Mesenteric fat pad (tissue), 1 donor: Measurements from ENCODE around the gene EFNA1. TPM values are rescaled to one million over a fixed set of nuclear protein-coding genes. Genes with fewer than 3 reads are reported as not detected.

Experiments
- DNase-seq: peaks from one replicate; pipeline ENCODE4 v3.0.0-alpha.2; 2020; ENCODE audit warnings: low spot score
- long read RNA-seq: library from polyadenylated mRNA; unstranded; transcript quantifications from one replicate; pipeline ENCODE4 v2.0.0, GENCODE V29; 2020
- total RNA-seq: library from RNA; stranded (reverse); fragmentation: NEBNext Ultra II Directional; extraction: Animal tissue kit (Norgen Biotek cat#: 25700); gene quantifications from one replicate; pipeline ENCODE4 v1.2.1, GENCODE V29; 2021
- donor health status: DM: yes; HTN: yes; CAD: no.

Gene EFNA1, protein sequence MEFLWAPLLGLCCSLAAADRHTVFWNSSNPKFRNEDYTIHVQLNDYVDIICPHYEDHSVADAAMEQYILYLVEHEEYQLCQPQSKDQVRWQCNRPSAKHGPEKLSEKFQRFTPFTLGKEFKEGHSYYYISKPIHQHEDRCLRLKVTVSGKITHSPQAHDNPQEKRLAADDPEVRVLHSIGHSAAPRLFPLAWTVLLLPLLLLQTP
- 17.8 TPM for total RNA-seq
- long read RNA-seq, transcript EFNA1-201 (4 exons, 1,444 nt): minor isoform, 23 of 169 reads
- long read RNA-seq, transcript EFNA1-202 (5 exons, 1,926 nt): major isoform, 130 of 169 reads
- long read RNA-seq, partial matches to known transcripts: 7 of 169 reads
- long read RNA-seq, other reads (novel, unspliced or antisense): 6 of 169 reads

GRCh38 chr1:155127105-155127966, at the start of gene EFNA1:
EFNA1 (plus strand) TSS chr1:155127876; CDS start chr1:155127978, 102 bp downstream.
- no peak for DNase-seq

GRCh38 chr1:155078469-155079209, 49.0 kb upstream of the EFNA1 start, which contains the start of gene EFNA3:
EFNA3 (plus strand) TSS chr1:155078837; CDS start chr1:155078942, 105 bp downstream.
- DNase-seq: no peak

DNA sequence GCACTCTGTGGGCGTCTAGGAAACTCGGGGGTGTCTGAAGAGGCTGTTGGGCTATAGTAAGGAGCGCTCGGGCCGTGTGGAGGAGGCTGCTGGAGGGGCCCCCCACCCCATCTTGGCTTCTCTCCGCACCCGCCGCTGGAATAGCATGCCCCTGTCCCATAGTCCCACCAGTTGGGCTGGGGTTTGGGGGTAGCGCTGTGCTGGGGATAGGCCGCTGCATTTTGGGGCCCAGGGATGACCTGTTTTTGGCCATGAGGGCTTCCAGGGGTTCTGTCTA, 48.5 kb upstream of the EFNA1 start:
- DNase-seq: no peak

DNA sequence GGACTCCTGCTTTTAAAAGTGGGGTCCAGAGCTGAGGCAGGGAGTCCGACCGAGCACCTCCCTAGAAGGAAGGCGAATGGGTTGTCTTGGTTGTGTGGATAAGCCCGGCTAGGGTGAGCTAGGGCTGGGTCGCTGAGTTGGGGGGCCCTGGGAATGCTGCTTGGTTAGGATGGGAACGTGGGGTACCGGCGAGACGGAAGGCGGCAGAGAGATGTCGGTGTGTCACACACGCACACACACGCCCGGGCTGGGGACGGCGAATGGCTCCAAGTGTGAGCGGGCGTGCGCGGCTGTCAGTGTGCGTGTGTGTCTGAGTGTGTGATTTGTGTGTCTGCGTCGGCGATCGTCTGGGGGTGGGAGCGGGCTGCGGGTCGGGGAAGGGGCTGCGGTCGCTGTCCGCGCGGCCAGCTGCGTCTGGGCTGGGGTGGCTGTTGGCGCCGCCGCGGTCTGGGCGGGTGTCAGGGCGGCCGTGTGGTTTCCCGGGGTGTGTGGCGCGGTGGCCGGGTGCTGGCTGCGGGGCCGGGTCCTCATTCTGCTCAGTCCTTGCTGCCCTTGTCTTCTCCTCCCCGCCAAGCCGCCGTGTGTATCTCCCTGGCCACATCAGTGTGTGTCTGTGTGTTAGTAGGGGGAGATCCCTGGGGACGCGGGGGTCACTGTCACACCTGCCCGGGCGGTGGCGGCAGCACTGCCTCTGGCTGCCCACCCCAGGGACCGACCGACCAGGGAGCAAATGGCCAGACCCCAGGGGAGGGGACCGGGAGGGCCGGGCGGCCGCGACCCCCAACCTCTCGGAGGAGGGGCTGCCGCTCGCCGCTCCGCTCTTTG, 48.0 kb upstream of the EFNA1 start:
- no peak for DNase-seq

DNA sequence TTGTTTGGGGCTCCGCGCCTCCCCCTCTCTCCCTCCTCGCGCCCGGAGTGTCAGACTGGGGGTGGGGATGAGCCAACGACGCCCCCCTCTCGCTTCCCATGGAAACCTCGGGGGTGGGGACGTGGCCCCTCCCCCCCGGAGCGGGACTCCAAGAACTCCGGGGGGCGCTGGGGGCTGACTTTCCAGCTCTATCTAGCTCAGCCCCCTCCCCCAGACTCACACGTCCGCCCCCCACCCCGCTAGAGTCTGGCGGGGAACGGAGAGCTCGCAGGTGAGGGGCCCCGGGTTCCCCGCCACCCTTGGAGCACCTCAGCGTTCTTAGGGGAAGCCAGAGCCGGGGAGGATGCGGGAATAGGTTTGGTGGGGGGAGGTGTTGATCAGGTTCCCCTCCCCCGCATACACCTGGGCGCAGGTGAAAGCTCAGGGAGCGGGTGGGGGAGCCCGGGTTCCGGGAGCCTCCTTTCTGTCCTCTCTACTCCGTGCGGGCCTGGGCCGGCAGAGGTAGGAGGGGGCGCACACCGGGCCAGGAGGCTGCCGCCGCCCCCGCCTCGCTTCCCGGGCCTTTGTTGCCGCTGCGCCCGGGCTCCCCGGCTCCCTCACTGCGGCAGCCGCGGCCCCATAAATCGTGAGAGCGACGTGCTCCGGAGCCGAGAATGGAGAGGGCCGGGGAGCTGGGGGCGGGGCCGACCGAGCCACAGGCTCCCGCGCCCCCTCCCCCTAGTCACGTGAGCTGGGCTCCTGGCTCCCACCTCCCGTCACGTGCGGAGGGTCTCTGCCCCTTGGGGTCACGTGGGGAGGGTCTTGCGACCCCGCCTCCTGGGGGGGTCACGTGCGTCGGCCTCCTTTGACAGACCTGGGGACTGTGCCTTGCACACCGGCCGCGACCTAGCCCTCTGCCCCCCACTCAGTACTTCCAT, 47.1 kb upstream of the EFNA1 start:
- no peak for DNase-seq

DNA sequence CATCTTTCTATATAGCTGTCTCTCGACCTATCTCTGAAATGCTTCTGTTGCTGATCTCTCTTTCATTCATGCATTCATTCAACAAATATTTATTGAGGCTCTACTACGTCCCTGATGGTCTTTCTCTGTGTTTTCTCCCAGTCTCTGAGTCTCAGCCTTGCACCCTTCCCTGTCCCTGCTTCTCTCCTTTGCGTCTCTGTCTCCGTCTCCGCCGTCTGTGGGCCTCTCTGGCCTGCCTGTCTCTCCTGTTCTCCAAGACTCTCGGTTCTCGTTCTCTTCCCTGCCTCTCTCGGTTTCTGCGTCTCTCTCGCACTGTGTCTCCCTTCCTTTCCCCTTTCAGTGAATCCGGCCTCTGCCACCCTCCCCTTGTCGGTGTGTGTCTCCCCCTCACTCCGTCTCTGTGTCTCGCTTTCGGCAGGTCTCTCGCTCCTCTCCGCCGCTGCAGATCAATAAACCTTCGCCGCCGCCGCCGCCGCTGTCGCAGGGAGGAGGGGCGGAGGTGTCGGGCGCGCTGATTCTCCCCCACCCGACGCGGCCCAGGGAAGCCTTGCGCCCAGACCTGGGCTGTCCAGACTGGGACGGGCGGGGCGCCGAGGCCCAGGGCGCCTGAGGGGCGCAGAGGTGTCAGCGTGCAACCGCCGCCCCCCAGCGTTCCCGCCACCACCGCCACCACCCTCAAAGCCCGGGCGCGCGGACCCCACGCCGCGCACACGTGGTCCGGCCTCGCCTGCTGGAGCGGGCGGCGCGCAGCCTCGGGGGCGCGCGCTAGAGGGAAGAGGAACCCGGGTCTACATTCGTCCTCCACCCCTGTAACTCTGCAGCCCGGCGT, 46.0 kb upstream of the EFNA1 start:
- no peak for DNase-seq

DNA sequence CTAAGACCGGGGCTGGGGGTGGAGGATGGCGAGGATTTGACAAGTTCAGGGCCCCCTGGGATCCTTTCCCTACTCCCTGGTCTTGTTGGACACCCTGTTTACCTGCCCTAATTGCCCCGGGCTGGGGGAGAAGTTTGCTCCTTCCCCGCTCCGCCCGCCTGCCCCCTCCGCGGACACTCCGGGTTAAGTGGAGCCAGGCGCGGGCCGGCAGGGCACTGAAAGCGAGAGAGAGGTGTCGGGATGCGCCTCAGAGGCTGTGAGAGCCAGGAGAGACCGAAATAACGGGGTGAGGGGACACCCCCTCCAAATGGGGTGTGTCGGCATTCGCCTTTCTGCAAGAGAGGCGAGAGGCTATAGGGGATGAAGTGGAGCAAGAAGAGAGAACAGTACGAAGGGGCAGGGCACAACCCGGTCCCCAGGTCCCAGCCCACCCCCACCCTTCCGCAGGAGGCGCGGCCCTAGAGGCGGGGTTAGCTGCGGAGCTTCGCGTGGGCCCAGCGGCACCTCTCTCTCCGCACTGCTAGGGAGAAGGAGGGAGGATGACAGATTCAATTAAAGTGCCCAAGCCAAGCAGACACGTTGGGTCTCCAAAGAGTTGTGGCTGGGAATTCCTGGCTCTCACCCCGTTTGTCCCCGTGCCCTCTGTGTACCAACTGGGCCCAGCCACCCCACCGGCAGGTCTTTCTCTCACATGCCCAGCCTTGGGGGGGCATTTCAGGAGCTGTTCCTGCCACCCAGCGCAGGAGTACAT, 45.2 kb upstream of the EFNA1 start:
- no peak for DNase-seq

DNA sequence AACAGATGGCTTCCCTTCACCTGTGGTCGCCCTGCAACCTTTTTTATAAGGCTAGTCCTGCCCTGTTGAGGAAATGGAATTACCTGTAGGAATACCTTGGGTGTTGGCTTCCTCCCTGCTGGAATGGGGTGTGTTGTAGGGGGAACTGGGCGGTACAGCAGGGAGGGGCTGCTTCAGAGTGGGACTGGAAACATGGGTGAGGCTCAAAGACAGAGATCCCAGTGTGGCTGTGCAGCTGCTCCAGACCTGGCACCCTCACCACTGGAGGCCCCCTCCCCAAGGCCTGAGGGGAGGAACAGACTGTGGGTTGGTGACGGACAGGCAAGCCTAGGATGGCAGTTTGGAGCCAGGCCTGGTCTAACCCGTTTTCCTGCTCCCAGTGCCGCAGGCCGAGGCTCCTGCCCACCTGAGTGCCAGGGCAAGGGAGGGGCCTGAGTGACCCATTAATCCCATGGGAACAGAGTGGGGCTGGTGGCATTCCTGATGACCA, 44.6 kb upstream of the EFNA1 start:
- no peak for DNase-seq

DNA sequence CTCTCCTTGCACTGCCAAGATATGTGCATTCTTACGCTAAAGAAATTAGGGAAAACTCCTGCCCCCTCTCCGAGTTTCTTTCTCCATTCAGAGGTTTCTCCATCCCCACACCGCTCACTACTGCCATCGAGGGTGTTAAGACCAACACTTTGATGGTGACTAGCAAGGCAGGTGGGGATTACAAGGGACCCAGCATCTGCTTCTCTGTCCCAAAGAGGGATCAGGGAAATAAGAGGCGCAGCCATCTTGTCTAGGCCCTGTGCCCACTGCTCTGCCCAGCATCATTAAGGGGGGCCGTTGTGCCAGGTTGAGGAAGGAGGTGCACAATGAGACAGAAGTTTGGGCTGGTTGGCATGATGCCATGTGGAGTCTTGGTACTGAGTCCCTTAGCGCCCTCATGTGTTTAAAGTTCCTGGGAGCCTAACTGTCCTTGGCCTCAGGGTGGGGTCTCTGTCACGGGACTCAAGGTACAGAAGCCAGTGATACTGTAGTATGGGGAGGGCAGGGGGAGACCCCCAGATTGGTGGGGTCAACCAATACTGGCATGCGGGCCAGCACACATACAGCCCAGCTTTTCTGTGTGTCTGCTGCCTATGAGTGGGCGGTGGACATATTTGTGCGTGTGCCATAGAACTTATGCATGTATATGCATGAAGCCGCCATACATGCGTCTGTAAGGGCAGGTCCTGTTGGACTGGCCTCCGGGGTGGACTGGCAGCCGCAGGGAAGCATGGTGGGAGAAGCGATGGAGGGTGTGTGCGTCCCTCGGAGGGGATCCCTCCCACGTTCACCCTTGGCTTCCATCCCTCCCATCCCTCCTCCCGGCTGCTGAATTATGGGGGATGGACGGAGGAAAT, 43.6 kb upstream of the EFNA1 start:
- no peak for DNase-seq

DNA sequence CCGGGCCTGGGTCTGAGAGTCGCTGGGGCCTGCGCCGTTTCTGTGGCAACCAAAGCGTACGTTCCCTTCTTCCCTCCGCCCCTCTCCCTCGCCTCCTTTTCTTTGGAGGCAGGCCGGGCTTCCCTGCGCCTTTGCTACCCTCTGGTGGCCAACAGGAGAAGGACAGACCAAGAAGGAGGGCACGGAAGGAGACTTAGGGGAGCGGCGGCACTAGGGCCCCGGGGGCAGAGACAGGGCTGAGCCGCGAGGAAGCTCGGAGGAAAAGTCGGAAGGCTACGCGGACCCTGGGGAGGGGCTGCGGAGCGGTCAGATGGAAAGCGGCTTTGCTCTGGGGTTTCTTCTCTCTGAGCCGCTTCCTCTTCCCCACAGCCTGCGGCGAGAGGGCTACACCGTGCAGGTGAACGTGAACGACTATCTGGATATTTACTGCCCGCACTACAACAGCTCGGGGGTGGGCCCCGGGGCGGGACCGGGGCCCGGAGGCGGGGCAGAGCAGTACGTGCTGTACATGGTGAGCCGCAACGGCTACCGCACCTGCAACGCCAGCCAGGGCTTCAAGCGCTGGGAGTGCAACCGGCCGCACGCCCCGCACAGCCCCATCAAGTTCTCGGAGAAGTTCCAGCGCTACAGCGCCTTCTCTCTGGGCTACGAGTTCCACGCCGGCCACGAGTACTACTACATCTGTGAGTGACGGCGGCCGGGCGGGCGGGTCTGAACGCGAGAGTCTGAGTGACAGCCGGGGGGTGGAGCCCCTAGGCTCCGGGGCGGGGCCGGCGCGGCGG, 42.8 kb upstream of the EFNA1 start:
- DNase-seq: peak; percentile 98

DNA sequence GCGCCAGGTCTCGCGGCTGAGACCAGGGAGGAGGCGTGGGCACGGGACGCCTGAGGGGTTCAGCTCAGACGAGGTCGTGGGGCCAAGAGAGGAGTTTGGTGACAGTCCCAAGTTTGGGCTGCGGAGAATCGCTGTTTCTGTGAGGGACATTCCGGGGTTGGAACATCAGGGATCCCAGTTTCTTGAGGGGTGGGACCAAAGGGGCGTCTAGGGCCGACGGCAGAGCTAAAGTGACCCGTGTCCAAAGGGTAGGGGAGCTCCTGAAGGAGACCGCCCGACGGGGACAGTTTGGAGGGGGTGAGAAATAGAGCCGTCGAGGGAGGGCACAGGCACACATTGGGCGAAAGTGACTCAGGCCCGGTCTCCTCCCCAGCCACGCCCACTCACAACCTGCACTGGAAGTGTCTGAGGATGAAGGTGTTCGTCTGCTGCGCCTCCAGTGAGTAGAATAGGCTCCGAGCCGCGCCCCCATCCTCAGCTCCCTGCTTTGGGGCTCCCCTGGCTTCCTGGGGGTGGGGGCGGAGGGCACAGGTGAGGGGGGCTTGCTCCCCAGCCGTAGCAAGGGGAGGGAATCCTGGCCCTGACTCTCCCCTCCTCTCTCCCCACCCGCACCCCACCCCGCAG, 42.1 kb upstream of the EFNA1 start:
- no peak for DNase-seq

DNA sequence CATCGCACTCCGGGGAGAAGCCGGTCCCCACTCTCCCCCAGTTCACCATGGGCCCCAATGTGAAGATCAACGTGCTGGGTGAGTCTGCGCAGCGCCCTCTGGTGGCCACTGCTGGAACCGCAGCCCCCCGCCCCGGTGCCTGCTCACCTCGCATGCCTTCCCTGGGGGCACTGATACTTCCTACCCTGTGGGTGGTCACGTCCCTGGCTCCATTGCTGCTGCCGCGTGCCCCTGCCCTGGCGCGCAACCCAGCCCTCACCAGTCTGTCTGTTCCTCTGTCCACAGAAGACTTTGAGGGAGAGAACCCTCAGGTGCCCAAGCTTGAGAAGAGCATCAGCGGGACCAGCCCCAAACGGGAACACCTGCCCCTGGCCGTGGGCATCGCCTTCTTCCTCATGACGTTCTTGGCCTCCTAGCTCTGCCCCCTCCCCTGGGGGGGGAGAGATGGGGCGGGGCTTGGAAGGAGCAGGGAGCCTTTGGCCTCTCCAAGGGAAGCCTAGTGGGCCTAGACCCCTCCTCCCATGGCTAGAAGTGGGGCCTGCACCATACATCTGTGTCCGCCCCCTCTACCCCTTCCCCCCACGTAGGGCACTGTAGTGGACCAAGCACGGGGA, 41.4 kb upstream of the EFNA1 start:
- DNase-seq: no peak

DNA sequence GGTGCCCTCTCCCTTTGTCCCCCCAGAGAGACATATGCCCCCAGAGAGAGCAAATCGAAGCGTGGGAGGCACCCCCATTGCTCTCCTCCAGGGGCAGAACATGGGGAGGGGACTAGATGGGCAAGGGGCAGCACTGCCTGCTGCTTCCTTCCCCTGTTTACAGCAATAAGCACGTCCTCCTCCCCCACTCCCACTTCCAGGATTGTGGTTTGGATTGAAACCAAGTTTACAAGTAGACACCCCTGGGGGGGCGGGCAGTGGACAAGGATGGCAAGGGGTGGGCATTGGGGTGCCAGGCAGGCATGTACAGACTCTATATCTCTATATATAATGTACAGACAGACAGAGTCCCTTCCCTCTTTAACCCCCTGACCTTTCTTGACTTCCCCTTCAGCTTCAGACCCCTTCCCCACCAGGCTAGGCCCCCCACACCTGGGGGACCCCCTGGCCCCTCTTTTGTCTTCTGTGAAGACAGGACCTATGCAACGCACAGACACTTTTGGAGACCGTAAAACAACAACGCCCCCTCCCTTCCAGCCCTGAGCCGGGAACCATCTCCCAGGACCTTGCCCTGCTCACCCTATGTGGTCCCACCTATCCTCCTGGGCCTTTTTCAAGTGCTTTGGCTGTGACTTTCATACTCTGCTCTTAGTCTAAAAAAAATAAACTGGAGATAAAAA, 40.7 kb upstream of the EFNA1 start:
- no peak for DNase-seq
